Body of pancreas (tissue), 4 donors: ENCODE data around the gene ZNF771.

Source experiments
- CTCF ChIP-seq, 7 experiments: fragments of 450-650 bp in 4 of 7; fragments of 200-600 bp in 3 of 7; sonication (generic) in 3 of 7; IDR thresholded peaks; one replicate each; pipeline ENCODE4 v1.5.1; 2016 to 2019; ENCODE audit warnings: antibody characterized with exemption in 7 of 7
- POLR2A ChIP-seq, 3 donors: fragments of 450-650 bp; IDR thresholded peaks; one replicate each; pipeline ENCODE4 v1.6.1; 2016; ENCODE audit warnings: antibody characterized with exemption in 3 of 3, mild to moderate bottlenecking in 2 of 3

- TF ChIP-seq CTCF (IDR thresholded peaks at IDR 0.05) (no peak), POLR2A (IDR thresholded peaks at IDR 0.05) (no peak)
These were observed 40.9 kb upstream of the ZNF771 start for GRCh38 chr16:30366511-30366910.
